Uterus (tissue), 2 donors: ENCODE measurements around the gene REPS1.

ENCODE experiments used
- POLR2A ChIP-seq, 2 donors: fragments of 450-650 bp; IDR thresholded peaks; one replicate each; pipeline ENCODE4 v1.6.1; 2016; ENCODE audit warnings: antibody characterized with exemption in 2 of 2, mild to moderate bottlenecking in 1 of 2, moderate library complexity in 1 of 2
- TF ChIP-seq, protein P1 (sequence below), 4 experiments: fragments of 200-600 bp in 2 of 4; fragments of 450-650 bp in 2 of 4; sonication (generic) in 2 of 4; IDR thresholded peaks; one replicate each; pipeline ENCODE4 v1.5.1; 2016 to 2019; ENCODE audit warnings: antibody characterized with exemption in 4 of 4, mild to moderate bottlenecking in 2 of 4, moderate library complexity in 1 of 4

GRCh38 chr6:138864343-138864890 is 123.6 kb downstream of the REPS1 start:
- TF ChIP-seq, protein P1, sequence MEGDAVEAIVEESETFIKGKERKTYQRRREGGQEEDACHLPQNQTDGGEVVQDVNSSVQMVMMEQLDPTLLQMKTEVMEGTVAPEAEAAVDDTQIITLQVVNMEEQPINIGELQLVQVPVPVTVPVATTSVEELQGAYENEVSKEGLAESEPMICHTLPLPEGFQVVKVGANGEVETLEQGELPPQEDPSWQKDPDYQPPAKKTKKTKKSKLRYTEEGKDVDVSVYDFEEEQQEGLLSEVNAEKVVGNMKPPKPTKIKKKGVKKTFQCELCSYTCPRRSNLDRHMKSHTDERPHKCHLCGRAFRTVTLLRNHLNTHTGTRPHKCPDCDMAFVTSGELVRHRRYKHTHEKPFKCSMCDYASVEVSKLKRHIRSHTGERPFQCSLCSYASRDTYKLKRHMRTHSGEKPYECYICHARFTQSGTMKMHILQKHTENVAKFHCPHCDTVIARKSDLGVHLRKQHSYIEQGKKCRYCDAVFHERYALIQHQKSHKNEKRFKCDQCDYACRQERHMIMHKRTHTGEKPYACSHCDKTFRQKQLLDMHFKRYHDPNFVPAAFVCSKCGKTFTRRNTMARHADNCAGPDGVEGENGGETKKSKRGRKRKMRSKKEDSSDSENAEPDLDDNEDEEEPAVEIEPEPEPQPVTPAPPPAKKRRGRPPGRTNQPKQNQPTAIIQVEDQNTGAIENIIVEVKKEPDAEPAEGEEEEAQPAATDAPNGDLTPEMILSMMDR (IDR thresholded peaks at IDR 0.05), result no peak
- TF ChIP-seq POLR2A (IDR thresholded peaks at IDR 0.05), result no peak
